NCI-H146 (cell line): ENCODE measurements around the gene GSS.

Experiments
- DNase-seq: peaks from one replicate; lab custom pipeline; 2025; lab: John Stamatoyannopoulos, UW

The GSS gene

GRCh38 chr20:34955231-34956040 lies at the start of gene GSS, which contains the start of gene MYH7B:
TSS of gene GSS (minus strand) at chr20:34955806. CDS start at chr20:34951852, 3,954 bp downstream.
TSS of gene MYH7B (plus strand) at chr20:34955868. CDS start at chr20:34978006, 22,138 bp downstream.
- DNase-seq = peak; percentile 99

GRCh38 chr20:35004749-35005462 lies 49.3 kb upstream of the GSS start:
- DNase-seq = no peak

GRCh38 chr20:35004051-35004725 lies 48.6 kb upstream of the GSS start:
- DNase-seq = no peak

GRCh38 chr20:35003211-35004031 lies 47.8 kb upstream of the GSS start:
- no peak for DNase-seq

GRCh38 chr20:35002426-35003210 lies 47.0 kb upstream of the GSS start:
- no peak for DNase-seq

- DNase-seq = no peak
These were observed 46.2 kb upstream of the GSS start for GRCh38 chr20:35001596-35002362.

GRCh38 chr20:35000922-35001595 lies 45.5 kb upstream of the GSS start:
- DNase-seq = no peak

GRCh38 chr20:35000311-35000921 lies 44.8 kb upstream of the GSS start:
- no peak for DNase-seq

- DNase-seq = no peak
These were observed 44.2 kb upstream of the GSS start for GRCh38 chr20:34999782-35000181.

GRCh38 chr20:34999021-34999451 lies 43.4 kb upstream of the GSS start:
- no peak for DNase-seq

GRCh38 chr20:34998331-34998950 lies 42.8 kb upstream of the GSS start:
- no peak for DNase-seq

GRCh38 chr20:34997774-34998173 lies 42.2 kb upstream of the GSS start:
- no peak for DNase-seq

- DNase-seq = no peak
These were observed 41.5 kb upstream of the GSS start for GRCh38 chr20:34997131-34997561.

- no peak for DNase-seq
These were observed 40.8 kb upstream of the GSS start for GRCh38 chr20:34996243-34997028.

GRCh38 chr20:34995696-34996095 lies 40.1 kb upstream of the GSS start:
- no peak for DNase-seq

- DNase-seq = no peak
These were observed 39.6 kb upstream of the GSS start for GRCh38 chr20:34995192-34995591.

- DNase-seq = no peak
These were observed 39.0 kb upstream of the GSS start for GRCh38 chr20:34994509-34995131.
